OCI-M2 (cell line): Measurements from ENCODE around the gene DDX54.
"Not testable (repeated sequence)": the region's sequence is repeated elsewhere in the genome, so short reads cannot be mapped to it uniquely, and the experiment has no call there.

Source experiments
- DNase-seq: peaks from one replicate; lab custom pipeline; 2025; ENCODE audit not compliant: unreplicated experiment; lab: John Stamatoyannopoulos, UW

The DDX54 gene

DNA sequence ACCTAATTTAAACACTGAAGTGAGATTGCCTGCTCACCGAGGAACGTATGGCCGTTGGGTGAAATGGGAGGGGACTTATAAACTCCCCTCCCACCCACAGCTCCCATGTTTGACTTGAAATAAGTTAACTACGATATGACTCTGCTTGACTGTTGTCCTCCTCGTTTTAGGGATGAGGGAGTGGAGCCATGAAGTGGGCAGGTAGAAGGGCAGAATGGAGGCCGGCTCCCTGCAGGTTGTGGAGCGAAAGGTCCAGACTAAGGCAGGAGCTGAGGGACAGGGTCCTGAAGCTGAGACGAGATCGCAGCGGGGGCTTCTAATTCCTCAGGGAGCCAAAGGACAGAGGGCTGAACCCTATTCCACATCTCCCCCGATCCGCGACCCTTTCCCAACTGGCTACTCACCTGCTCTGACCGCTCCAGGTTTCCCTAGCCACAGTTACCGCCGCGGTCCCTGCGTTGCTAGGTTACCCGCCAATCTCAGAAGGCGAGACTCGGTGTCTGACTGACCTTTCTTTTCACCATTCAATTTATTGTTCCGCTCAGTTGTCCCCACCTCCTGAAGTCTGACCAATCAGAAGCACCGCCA is 35.4 kb upstream of the DDX54 start:
- no peak for DNase-seq

DNA sequence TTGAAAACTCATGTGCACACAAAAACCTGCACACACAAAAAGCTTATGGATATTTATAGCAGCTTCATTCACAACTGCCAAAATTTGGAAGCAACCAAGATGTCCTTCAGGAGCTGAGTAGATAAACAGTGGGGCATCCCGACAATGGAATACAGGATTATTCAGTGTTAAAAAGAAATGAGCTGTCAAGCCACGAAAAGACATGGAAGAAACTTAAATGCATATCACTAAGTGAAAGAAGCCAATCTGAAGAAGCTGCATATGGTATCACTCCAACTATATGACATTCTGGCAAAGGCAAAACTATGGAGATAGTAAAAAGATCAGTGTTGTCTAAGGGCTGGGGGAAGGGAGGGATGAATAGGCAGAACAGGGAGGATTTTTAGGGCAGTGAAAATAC is 30.7 kb upstream of the DDX54 start:
- DNase-seq, result no peak

DNA sequence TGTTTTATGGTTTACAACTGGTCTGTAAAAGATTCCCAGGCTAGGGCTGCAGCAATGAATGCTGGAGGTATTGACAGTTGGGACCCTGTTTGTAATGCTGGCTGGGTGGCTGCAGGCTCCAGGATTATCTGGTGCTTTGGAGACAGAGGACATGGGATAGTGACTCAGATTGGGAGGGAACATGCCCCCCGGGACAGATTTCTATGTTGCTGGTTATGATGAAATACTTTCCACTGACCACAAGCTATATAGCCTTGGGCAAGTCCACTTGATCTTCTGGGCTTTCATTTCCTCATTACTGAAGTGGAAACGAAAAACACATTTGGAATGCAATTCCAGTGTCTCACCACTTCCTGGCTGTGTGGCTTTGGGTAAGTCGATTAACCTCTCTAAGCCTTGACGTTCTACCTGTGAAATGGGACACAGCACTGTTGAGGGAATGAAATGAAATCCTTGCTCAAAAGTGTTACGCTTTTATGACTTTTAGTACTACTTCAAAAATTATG is 29.7 kb upstream of the DDX54 start:
- DNase-seq, result no peak

DNA sequence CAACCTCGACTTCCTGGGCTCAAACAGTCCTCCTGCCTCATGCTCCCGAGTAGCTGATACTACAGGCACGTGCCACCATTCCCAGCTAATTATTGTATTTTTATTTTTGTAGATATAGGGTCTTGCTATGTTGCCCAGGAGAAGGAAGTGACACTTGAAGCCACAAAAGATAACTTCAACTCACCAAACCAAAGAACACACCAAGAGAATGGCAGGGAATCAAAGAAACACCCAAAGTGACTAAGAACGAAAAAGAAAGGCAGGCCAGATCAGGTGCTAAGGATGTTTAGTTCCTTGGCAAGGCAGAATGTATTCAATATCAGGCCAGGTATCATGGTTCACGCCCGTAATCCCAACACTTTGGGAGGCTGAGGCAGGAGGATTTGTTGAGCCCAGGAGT is 25.9 kb upstream of the DDX54 start:
- no peak for DNase-seq

DNA sequence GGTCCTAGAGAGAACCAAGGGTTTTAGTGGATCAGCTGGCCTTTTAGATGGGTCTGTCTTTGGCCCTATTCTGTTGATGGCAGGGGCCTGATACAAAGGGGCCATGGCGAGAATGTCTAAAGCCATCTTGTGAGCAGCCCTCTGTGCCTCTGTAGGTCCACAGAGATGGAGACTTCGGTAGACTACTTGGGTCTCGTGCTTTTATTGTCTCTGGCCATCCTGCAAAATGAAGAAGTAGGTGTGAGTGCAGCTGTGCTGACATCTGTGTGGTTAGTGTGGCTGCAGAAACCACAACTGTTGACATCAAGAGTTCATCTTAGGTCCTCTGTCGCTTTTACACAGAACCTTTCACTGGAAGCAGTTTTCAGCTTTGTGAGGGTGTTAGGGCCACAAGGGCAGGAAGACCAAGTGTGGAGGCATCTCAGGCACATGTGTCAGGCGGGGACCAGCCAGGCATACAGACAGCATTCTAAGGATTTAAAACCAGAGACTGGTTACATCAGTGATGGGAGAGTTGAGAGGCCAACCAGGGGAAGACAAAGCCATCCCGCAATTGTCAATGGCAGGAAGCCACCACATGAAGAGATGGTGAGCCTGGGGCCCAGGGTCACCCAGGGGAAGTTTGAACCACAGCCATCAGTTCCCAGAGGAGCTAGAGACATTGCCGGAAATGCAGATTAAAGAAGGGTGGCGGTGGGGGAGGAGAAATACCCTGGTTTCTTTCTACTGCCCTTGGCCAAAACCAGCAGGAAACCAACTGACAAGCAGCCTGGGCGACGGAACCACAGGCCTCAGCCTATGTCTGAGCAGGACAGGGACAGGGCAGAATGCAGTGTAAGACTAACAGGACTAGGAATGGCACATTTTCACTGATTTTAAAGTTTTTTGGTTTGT is 23.0 kb upstream of the DDX54 start:
- DNase-seq, result no peak

DNA sequence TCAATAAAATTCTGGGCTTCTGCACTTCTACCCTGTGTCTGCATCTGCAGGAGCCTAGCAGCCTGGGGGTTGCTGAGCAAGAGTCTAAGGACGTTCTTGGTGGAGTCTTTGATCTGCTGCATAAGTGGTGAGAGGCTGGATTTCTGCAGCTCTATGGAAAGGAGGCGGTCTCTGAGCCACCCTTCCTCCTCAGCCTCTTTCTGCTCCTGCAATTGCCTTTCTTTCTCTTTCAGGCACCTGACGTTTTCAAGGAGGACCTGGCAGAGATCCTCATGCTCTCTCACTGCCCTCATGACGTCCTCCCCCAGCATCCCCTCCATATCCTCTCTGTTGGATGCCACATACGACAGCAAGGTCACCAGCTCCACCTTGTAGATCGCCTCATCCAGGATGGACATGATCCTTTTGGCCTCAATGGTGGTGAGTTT is 22.3 kb upstream of the DDX54 start:
- no peak for DNase-seq

DNA sequence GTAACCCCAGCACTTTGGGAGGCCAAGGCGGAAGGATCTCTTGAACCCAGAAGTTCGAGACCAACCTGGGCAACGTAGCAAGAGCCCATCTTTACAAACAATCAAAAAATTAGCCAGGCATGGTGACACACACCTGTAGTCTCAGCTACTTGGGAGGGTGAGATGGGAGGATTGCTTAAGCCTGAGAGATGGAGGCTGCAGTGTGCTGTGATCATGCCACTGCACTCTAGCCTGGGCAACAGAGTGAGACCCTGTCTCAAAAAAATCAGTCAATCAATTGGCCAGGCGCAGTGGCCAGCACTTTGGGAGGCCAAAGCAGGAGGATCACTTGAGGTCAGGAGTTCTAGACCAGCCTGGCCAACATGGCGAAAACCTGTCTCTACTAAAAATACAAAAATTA is 21.5 kb upstream of the DDX54 start:
- not testable (repeated sequence) for DNase-seq

DNA sequence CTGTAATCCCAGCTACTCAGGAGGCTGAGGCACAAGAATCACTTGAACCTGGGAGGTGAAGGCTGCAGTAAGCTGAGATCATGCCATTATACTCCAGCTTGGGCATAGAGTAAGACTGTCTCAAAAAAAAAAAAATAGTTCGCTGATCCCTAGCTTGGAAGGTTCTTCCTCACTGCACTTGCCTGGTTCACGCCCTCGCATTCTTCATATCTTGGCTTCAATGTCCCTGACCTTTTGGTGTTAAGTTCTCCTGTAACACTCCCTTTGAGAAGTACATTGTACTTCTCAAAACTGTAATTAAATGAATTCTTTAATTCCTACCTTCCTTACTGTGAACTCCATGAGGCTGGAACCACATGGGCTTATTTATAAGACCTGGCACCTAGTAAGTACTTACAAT is 19.5 kb upstream of the DDX54 start:
- DNase-seq, result no peak

DNA sequence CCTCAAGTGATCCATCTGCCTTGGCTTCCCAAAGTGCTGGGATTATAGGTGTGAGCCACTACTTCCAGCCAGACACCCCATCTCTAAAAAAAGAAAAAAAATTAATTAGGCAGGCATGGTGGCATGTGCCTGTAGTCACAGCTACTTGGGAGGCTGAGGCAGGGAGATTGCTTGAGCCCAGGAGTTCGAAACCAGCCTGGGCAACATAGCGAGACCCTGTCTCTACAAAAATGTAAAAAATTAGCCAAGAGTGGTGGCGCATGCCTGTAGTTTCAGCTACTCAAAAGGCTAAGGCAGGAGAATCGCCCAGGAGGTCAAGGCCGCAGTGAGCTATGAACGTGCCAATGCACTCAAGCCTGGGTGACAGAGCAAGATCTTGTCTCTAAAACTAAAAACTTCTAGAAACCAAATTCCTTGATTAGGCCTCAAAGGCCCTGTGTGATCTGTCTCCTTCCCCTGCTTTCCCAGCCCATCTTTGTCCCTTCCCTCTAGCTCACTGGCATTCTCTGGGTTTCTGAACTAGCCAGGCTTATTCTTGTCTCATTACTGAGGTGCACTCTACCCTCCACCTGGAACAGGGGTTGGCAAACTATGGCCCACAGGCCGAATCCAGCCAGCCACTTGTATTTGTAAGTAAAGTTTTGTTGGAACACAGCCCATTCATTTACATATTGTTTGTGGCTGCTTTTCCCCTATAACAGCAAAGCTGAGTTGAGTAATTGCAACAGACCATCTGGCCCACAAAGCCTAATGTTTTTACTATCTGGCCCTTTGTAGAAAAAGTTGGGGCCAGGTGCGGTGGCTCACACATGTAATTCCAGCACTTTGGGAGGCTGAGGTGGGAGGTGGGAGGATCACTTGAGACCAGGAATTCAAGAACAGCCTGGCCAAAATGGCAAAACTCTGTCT is 18.8 kb upstream of the DDX54 start:
- no peak for DNase-seq

DNA sequence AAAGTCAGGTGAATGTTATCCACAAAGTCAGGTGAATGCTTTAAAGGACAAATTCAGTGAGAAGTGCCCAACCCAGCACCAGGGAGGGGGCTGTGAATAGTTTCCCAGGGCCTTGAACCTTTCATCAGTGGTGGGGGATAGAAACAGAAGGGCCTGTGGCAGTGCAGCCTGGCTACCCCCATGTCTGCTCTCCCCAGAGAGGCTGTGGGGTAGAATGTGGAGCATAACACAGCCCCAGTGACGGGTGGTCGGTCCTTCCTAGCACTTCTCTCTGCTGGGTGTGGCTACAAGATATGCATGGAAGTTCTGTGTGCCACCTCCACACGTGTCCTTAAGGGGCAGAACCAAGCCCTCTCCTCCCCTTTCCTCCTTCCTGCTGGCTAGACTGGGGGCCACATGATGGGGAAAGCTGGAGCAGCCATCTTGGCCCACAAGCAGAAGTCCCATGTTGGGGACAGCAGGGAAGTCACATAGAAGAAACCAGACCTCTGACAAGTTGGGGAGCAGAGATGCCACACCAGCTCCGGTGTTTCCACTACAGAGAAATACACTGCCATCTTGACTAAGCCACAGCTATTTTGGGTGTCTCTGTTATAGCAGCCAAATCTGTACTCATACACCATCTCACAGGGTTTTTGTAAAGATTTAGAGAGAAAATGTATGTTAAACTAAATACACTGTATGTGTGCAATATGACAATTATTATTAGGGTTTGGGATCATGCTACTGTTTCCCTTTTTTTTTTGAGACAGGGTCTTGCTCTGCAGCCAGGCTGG is 17.2 kb upstream of the DDX54 start:
- no peak for DNase-seq

DNA sequence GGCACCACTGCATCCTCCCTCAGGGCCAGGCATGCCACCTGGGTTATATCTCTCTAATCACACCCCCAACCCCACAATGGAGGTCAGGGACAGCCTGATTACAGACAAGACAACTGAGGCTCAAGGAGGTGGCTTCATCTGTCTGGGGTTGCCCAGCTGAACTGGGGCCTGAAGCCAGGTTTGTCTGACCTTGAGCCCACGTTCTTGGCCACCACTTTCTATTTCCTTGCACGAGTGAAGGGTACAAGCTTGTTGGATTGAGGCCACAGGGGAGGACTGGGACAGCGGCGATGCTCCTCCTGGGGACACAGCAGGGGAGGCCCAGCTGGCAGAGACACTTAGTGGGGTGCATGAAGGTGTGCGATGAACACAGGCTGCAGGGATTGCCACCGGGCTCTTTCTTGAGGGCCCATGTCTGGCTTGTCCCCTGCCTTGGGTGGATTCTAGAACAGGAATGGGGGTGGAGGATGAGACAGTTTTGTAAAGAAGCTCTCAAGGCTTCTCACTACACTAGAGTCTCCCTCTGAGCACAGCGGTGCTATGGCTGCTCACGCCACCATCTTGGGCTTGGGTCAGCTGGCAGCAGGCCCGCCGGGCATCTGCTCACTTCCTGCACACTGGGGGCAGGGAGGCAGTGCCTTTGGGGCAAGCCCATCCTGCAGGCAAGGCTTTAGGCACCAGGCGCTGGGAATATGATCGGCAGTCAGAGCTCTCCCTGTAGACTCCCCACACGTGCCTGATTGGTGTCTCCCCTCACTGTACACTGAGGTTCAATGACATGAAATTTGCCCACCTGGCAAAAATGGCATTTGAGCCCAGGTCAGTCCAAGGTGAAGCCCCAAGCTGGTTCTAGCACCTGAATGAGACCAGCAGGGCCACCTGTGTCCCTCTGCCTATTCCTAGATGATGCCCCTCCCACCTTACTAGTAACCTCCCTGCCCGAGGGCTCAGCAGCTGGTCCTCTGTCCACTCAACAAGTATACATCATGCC is 16.2 kb upstream of the DDX54 start:
- no peak for DNase-seq

DNA sequence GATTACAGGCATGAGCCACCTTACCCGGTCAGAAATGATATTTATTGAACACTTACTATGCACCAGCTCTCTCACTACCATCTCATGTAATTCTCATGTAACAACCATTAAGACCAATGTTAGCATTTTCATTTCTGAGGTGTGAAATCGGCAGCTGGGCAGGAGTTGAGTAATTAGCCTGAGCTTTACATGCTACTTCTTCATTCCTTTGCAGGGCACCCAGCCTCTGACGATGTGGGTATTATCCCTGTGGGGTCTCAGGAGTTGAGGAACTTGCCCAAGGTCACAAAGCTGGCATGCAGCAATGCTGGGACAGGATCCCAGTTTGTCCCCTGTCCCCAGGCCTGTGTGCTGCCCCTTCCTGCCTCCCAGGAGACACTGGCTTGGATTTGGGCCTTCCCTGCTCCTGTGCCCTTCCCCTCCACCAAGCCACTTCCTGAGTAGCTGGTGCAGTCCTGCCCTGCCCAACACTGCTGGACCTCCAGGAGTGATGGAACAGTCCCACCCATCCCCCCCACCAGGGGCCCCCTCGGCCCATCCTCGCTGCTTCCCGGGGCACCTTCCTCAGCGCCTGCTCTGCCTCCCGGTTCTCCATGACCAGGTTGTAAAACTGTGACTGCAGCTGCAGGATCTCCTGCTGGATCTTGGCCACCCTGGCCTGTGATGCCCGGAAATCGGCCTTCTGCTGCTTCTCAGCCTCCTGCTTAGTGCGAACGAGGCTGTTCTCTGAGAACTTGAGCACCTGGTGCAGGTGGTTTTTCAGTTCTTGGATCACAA is 14.9 kb upstream of the DDX54 start:
- DNase-seq, result no peak

DNA sequence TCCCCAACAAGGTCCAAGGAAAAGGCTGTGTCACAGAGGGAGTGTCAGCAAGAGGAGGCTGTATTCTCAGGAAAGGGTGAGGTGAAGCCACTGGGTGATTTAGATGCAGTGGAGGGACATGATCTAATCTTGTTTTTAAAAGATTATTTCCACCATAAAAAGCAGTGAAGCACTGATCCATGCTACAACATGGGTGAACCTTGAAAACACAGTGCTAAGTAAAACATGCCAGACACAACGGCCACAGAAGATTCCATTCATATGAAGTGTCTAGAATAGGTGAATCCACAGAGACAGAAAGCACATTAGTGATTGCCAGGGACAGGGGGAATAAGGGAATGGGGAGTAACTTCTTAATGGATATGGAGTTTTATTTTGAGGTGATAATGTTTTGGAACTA is 13.0 kb upstream of the DDX54 start:
- DNase-seq, result no peak

DNA sequence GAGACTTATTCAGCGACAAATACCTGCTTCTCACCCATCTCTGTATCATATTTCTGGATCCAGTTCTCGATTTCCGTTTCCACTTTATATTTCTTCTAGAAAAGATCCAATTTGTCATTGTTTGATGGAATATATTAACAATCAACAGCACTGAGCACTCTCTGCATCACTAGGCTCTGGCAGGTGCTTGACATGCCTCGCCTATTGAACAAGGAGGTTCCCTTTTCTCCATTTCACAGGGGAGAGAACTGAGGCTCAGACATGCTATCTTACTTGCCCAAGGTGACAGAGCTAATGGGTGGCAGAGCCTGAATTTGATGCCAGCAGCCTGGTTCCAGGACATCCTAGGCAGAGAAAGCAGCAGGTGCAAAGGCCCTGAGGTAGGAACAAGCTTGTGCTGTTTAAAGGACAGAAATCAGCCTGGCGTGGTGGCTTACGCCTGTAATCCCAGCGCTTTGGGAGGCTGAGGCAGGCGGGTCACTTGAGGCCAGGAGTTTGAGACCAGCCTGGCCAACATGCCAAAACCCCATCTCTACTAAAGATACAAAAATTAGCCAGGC is 12.3 kb upstream of the DDX54 start:
- no peak for DNase-seq

DNA sequence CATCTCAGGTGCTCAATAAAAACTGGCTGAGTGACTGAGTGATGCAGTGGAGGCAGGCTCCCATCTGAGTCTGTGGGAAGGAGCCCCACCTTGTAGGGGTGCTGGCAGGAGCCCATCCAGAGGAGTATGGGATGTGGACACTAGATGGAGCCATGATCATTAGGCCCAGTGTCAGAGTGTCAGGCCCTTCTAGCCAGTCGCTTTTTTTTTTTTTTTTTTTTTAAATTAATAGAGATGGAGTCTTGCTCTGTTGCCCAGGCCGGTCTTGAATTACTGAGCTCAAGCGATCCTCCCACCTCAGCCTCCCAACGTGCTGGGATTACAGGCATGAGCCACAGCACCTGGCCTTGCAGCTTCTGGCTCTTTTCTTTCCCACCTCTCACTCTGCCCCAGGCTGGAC is 11.7 kb upstream of the DDX54 start:
- no peak for DNase-seq

DNA sequence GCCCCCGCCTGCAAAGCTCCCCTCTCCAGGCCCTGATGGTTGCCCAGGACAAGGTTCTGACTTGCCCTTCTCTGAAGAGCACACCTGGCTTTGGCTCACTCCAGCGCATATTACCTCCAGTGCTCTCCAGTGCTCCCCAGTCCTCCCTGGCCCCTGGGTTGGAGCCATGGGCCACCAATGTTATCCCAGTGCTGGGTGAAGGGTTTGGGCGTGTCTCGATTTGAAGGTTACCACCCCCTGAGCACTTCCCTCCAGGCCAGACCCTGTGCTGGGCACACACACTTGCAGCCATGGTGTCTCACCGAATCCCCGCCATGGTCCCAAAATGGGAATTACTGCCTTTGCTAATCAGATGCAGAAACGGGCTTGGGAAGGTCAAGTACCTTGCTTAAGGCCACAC is 11.3 kb upstream of the DDX54 start:
- DNase-seq, result no peak

DNA sequence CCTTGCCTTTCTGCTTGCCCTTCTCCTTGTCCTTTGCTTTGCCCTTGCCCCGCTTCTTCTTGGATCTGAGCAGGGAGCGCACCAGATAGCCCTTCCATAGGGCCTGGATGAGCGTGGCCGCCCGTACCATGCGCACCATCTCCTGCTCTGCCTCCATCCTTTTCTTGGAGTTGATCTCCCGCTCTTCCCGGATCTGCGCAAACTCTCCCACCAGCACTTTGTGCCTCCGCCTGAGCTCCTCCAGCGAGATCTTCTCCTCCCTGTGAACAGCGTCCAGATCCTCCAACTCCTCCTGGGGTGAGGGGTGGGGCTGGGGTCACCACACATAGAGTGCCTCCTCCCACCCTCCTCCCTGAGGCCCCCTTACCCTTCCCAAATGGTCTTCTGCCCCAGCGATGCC is 10.3 kb upstream of the DDX54 start:
- DNase-seq, result no peak

DNA sequence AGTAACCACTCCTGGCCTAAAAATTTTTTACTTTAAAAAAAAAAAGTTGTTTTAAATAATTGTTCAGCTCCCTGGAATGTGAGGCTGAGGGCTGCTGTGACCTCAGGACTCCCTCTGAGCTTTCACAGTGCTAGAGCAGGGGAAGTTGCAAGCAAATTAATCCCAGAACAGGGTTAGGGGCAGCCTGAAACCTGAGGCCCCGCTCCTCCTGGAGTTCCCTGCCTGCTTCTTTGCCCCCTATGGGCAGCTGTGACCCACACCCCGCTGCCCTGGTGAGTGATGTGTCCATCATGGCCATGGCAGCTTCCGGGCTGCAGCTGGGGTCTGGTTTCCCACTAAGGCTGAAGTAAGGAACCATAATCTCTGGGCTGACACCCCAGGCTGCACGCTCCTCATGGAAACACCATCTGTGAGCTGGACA is 9.7 kb upstream of the DDX54 start:
- no peak for DNase-seq
